ENCODE results near the gene DLK1.

DLK1 gene

GRCh38 chr14:100726550-100727085 lies at the start of gene DLK1:
DLK1 (plus strand) TSS chr14:100726892; CDS start chr14:100727069, 177 bp downstream.
- FAIRE-seq: no peak

- FAIRE-seq: no peak
Measured at GRCh38 chr14:100677152-100677551, 49.5 kb upstream of the DLK1 start.

- FAIRE-seq: no peak
Measured at GRCh38 chr14:100677554-100678468, 48.9 kb upstream of the DLK1 start.

GRCh38 chr14:100678469-100678828 lies 48.2 kb upstream of the DLK1 start:
- no peak for FAIRE-seq

GRCh38 chr14:100679153-100679552 lies 47.5 kb upstream of the DLK1 start:
- FAIRE-seq: no peak

GRCh38 chr14:100679707-100680438 lies 46.8 kb upstream of the DLK1 start:
- FAIRE-seq: no peak

GRCh38 chr14:100680439-100681051 lies 46.1 kb upstream of the DLK1 start:
- FAIRE-seq: no peak

GRCh38 chr14:100681111-100681510 lies 45.6 kb upstream of the DLK1 start:
- no peak for FAIRE-seq

- no peak for FAIRE-seq
Measured at GRCh38 chr14:100682749-100683148, 43.9 kb upstream of the DLK1 start.

- no peak for FAIRE-seq
Measured at GRCh38 chr14:100683578-100683977, 43.1 kb upstream of the DLK1 start.

GRCh38 chr14:100684154-100684553 lies 42.5 kb upstream of the DLK1 start:
- FAIRE-seq: no peak

GRCh38 chr14:100684961-100685360 lies 41.7 kb upstream of the DLK1 start:
- FAIRE-seq: no peak

- FAIRE-seq: no peak
Measured at GRCh38 chr14:100686858-100687257, 39.8 kb upstream of the DLK1 start.

GRCh38 chr14:100687386-100687785 lies 39.3 kb upstream of the DLK1 start:
- FAIRE-seq: no peak

GRCh38 chr14:100688051-100688450 lies 38.6 kb upstream of the DLK1 start:
- no peak for FAIRE-seq

- no peak for FAIRE-seq
Measured at GRCh38 chr14:100688598-100689461, 37.9 kb upstream of the DLK1 start.

- no peak for FAIRE-seq
Measured at GRCh38 chr14:100690672-100691071, 36.0 kb upstream of the DLK1 start.

- FAIRE-seq: no peak
Measured at GRCh38 chr14:100691395-100692056, 35.2 kb upstream of the DLK1 start.

GRCh38 chr14:100692256-100692655 lies 34.4 kb upstream of the DLK1 start:
- FAIRE-seq: no peak

GRCh38 chr14:100692859-100693558 lies 33.7 kb upstream of the DLK1 start:
- no peak for FAIRE-seq

Measured in A204.1 (cell line).